ENCODE data around the gene ACAN.

The ACAN gene

DNA sequence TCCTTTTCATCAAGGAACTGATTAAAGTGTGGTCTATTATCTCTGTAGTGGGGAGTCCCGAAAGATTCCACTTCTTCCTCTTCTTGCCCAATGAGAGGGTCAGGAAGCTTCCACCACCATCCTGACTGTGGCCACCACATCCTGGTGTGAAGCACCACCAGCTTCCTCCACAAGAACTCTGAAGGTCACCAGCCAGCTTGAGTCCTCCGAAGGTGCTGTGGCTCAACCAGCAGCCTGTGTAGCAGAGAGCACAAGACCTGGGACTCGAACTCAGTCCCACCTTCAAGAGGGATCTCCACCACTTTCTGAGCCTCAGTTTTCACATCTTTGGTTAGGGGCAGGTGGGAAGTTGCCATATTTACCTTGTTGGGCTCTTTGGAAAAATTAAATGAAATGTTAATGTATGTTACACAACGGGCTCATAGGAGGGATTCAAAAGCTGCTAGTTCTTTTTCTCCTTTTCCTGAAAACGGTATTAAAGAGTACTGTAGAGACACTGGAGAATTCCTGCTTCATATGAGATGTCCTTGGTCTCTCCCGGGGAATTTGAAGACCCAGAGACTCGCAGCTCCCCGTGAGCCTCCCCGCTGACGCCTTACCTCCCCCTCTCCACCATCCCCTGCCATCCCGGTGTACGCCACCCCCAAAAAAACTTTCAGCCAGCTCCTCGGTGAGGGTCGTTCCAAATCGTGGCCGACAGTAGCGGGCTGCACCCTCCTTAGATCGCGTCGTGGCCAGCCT is 816 bp upstream of the ACAN start:
- no peak for DNase-seq

DNA sequence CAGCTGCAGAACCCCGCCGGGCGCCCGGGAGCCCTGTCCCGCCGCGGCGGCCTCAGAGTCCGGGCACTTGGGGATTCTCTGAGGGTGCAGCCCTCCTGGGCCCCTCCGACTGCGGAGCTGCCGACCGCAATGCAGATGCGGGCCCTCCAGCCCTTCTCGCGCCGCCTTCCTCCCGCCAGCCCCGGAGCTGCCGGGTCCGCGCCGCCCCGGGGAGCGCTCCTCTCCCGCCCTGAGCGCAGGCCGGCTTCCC is 320 bp upstream of the ACAN start:
- no peak for DNase-seq

DNA sequence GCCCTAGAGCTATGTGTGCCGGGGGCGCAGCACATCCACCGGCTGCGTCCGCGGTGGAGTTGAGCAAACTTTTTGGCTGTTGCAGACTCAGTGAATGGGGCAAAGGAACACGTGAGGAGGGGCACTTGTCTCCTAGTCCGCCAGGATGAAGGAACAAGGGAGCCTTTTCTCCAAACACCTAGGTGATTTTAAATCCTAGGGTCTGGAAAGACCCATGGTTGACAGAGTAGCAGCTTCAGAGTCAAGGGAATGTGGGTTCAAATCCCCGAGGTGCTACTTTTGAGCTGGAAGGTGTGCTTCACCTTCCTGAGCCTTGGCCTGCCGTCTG is 648 bp downstream of the ACAN start:
- DNase-seq: no peak

DNA sequence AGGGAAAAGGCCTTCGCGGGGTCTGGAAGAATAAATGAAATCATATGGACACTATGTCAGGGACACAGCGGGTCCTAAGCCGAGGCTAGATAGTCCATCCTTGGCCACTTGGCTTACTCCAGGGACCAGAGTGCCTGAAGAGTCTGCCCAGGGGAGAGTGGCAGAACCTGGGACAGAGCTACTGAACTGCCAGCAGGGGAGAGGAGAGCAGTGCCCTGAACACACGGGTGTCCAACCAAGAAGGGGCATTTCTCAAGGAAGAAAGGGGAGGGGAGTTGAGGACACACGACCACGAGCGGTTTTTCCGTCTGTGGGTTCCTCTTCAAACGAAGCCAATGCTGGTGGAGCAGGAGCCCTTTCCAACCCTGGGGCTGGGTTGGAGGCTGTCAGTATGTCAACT is 1.0 kb downstream of the ACAN start:
- no peak for DNase-seq

DNA sequence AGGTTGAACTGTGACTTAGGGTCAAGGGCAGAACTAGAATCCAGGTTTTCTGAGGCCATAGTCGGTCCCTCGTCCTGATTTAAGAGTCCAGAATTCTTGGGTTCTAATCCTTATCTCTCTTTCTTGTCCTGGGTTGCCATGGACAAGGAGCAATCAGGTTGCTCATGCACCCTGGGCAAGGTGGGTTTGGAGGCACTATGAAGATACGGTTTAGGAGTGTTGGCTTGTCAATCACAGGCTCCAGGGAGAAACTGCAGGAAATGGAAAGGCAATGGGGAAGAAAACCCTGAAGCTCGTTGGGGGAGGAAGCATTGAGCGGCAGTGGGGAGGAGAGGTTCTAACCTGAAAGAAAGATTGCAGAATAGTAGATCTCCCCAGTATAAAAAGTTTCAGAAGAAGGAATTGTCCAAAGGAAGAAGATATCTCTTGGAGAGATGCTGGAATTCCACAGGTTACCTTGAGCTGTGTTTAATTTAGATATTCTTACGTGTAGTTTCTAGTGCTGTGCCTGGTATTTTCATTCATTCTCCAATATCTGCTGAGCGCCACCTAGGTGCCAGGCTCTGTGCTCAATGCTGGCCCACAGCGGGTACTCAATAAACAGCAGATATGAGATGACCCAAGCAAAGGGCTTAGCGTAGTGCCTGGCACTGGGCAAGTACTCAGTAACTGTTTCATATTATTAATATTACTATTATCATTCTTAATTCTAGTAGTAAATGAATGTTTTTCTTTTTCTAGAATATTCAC is 2.0 kb downstream of the ACAN start:
- no peak for DNase-seq

DNA sequence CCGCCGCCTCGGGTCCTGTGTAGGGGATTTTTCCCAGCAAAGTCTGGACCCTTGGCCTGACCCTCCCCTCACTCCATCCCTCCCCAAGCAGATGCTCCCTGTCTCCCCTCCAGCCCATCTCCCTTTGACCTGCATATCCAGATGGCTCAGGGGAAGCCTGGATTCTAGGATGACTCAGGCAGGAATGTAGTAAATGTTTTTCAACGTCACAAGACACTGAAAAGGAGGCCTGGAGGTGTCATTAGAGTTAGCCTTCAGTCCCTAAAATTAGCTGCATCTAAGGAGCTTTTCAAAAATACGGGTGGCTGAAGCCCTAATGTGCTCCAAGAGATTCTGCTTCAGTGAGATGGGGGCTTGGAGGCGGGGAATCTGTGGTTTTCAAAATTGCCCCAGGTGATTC is 7.2 kb downstream of the ACAN start:
- no peak for DNase-seq

GRCh38 chr15:88812133-88812532 is 8.9 kb downstream of the ACAN start:
- no peak for DNase-seq

GRCh38 chr15:88813960-88814359 is 10.7 kb downstream of the ACAN start:
- no peak for DNase-seq

DNA sequence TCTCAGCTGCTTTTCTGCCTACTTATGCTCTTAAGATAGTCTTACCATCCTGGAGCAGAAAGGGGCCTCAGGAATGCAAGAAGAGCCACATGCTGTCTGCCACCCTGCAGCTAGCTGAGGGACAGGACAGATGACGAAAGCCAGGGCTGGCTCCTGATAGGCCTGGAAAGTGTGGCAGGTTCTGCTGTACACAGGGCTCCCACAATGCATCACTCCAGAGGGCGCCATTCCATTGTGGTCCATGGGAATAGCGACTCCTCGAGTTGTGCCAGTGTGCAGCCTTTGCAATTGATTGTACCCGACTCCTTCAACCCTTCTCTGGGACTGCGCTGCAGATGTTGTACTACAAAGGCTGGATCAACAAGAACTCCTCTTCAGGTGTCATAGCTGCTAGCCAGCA is 11.2 kb downstream of the ACAN start:
- no peak for DNase-seq

DNA sequence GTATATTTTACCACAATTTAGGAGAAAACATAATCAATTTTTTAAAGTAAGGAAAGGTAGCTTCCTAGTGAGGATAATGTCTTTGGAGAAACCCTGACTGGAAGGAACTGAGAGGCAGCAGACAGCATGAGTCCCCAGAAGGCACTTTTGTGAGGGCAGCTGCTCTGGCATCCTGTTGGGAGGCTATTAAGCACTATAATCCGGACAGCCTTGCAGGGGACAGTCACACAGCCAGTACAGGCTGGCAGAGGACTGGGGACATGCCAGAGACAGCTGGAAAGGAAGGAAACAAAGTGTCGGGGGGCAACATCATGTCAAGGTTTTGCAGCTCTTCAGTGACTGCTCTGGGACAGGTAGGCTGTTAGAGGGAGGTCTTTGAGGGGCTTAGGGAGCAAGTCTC is 15.7 kb downstream of the ACAN start:
- no peak for DNase-seq

DNA sequence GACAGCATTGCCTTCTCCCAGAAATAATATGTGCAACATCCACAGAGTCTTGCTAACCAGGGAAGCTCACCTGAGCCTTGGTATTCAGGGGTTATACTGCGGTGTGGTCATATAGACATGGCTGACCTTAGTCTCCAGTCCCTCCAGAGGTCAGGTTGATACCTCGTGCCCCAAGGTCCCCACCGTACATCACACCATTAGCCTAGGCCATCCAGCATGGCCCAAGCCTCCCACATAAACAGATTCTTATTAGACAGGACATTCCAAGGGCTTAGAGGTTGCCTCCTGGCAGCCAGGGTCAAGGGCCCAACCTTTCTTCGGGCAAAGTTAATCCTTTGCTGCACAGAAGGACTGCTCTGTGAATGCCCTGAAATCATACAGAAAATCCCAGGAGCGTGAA is 18.8 kb downstream of the ACAN start:
- no peak for DNase-seq

DNA sequence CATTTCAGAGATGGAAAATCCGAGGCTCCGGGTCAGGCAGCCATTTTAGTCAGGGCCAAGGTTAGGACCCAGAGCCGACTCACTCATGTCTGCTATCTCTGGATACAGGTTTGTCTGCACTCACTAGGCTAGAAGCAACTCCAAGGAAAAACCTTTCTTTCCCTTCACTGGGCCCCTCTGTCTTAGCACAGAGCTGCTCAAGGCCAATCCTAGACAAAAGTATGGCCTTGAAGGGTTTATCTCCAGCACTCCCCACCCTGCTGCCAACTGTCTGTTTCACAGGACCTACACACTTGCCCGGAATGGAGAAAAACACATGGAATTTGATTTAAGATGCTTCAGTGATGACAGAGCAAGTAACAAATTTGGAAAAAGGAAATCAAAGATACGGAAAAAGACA is 25.6 kb downstream of the ACAN start:
- no peak for DNase-seq

- DNase-seq: no peak
Measured at GRCh38 chr15:88830016-88830415, 26.8 kb downstream of the ACAN start.

DNA sequence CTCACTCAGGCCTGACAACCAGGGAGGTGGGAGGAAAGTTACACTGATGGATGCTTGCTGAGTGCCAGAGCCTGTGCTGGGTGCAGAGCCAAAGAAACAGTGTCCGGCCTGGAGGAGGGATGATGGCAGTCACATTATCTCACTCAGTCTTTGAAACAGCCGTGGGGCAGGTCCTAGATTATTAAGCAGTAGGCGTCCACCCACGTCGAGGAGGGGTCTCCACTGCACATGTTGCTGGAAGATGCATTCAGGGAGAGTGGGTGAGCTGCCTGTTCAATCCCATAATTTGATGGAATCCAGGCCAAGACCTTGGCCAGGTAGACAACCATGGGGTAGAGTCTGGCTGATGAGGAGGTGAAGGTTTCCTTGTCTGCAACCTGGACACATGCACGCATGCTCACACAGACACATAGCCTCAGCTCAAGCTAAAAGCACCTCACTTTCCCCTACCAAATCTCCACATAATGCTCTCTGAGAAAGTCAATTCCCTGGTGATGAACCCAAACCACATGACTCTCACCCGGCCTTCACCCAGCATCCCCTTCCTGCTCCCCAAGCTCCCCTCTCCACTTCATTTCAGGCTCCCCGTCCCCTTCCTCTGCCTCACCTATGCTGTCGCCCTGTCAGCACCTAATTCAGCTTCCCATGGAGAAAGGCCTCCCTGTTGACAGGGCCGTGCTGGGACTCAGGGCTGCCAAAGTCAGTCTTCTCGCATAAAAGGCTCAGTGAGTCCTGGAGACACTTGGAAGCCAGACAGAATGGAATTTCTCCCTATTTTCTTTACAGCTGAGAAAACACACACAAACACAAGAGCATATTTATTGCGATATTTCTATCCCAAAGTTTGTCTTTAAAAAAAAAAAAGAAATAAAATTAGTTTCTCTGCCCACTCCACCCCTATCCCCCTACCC is 29.8 kb downstream of the ACAN start:
- no peak for DNase-seq

DNA sequence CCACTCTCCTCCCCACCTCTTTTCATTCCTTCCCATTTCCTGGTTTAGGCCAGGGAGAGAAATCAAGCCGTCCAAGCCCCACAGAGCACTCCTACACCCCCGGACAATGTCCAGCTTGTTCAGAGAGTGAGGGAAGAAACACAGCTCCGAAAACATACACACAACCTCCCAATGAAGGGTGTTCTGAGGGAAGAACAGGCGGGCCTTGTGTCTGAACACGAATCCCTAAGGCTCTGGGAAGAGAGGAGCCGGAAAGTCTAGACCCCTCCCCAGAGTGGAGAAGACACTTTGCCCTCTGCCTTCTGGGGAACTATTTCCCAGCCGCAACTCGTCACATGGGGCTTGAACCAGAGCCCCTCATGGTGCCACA is 30.5 kb downstream of the ACAN start:
- DNase-seq: no peak

GRCh38 chr15:88834211-88834812 is 31.1 kb downstream of the ACAN start:
- no peak for DNase-seq

DNA sequence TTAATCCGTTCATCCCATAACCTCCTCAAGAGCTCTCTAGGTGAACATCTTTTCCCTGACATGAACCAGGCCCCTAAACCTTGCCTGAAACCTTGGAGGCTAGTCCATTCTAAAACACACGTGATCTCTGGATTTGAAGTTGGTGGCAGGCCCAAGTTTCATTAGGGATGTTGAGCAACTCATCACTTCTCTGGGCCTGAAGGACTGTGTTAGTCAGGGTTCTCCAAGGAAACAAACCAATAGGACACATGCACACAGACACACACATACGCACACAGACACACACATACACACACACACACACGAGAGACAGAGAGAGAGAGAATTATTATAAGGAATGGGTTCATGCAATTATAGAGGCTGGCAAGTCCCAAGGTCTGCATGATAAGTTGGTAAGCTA is 31.9 kb downstream of the ACAN start:
- DNase-seq: no peak

DNA sequence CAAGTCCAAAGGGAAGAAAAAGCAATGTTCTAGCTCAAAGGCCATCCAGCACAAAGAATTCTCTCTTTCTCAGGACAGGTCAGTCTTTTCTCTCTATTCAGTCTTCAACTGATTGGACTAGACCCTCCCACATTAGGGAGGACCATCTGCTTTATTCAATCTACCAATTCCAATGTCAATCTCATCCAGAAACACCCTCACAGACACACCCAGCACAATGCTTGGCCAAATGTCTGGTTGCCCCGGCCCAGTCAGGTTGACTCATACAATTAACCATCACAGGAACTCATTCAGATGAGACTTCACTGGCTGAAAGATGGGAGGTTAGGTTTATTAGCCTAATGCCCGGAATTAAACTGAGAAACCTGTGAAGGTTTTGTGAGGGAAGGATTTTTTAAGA is 32.4 kb downstream of the ACAN start:
- DNase-seq: no peak

DNA sequence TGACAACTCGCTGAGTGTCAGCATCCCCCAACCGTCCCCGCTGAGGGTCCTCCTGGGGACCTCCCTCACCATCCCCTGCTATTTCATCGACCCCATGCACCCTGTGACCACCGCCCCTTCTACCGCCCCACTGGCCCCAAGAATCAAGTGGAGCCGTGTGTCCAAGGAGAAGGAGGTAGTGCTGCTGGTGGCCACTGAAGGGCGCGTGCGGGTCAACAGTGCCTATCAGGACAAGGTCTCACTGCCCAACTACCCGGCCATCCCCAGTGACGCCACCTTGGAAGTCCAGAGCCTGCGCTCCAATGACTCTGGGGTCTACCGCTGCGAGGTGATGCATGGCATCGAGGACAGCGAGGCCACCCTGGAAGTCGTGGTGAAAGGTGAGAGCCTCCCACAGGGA is 35.4 kb downstream of the ACAN start:
- no peak for DNase-seq

GRCh38 chr15:88839146-88839545 is 35.9 kb downstream of the ACAN start:
- DNase-seq: no peak

GRCh38 chr15:88839961-88840360 is 36.7 kb downstream of the ACAN start:
- DNase-seq: no peak

- no peak for DNase-seq
Measured at GRCh38 chr15:88841236-88841635, 38.0 kb downstream of the ACAN start.

- DNase-seq: no peak
Measured at GRCh38 chr15:88842156-88842555, 38.9 kb downstream of the ACAN start.

DNA sequence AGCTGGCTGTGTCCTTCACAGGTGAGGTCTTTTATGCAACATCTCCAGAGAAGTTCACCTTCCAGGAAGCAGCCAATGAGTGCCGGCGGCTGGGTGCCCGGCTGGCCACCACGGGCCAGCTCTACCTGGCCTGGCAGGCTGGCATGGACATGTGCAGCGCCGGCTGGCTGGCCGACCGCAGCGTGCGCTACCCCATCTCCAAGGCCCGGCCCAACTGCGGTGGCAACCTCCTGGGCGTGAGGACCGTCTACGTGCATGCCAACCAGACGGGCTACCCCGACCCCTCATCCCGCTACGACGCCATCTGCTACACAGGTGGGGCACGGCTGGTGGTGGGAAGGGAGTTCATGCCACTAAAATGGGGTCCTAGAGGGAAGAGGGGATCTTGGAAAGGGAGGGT is 40.1 kb downstream of the ACAN start:
- DNase-seq: no peak
